Measurements from ENCODE around the gene DNAJC10. TPM values are rescaled to one million over a fixed set of nuclear protein-coding genes. Genes with fewer than 3 reads are reported as not detected.
"Not testable (repeated sequence)": the region's sequence is repeated elsewhere in the genome, so short reads cannot be mapped to it uniquely, and the experiment has no call there.

The DNAJC10 gene
- total RNA-seq, 2 experiments from 2014 or later = 40.7 to 42.2 TPM

GRCh38 chr2:182758379-182758778 is 42.3 kb downstream of the DNAJC10 start:
- Mint-ChIP-seq H3K4me1 (ENCODE audit: low read depth) (peaks cover 2% of the 10 kb centered on the region), H3K4me3 (no peak overlapping the region), H3K36me3 (ENCODE audit: low read depth) (peaks cover 36% of the 10 kb centered on the region), H3K27me3 (no peaks in the 10 kb centered on the region), H3K27ac (no peak overlapping the region), H3K9me3 (no peaks in the 10 kb centered on the region)
- ATAC-seq (no peak), DNase-seq (no peak)
- ChIA-PET POLR2A (no interaction called here), CTCF (interaction anchor here (1.1 kb wide), 1 partner anchor 9 kb away, joined by 3 read pairs; no protein-coding TSS in a partner anchor)
- intact Hi-C loops (cut with micrococcal nuclease) = no loop called here
- TF ChIP-seq, protein P1, sequence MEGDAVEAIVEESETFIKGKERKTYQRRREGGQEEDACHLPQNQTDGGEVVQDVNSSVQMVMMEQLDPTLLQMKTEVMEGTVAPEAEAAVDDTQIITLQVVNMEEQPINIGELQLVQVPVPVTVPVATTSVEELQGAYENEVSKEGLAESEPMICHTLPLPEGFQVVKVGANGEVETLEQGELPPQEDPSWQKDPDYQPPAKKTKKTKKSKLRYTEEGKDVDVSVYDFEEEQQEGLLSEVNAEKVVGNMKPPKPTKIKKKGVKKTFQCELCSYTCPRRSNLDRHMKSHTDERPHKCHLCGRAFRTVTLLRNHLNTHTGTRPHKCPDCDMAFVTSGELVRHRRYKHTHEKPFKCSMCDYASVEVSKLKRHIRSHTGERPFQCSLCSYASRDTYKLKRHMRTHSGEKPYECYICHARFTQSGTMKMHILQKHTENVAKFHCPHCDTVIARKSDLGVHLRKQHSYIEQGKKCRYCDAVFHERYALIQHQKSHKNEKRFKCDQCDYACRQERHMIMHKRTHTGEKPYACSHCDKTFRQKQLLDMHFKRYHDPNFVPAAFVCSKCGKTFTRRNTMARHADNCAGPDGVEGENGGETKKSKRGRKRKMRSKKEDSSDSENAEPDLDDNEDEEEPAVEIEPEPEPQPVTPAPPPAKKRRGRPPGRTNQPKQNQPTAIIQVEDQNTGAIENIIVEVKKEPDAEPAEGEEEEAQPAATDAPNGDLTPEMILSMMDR (IDR thresholded peaks at IDR 0.05) = no peak

DNA sequence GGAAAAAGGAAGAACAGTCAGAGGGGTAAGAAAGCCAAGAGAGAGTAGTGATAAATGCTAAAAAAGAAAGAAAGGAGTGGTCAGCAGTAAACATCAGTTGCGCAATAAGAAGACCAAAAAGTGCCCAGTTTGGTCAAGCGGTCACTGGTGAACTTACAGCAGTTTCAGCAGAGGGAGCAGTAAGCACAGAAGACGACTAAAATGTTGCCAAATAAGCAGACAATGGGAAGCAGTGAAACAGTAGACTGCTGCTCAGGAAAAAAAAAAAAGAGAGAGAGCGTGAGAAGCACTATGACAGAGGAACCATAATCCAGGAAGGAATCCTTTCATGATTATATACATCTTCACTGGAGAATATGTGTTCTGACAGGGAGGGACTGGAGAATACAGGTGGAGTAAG is 45.8 kb downstream of the DNAJC10 start:
- Mint-ChIP-seq H3K36me3 (ENCODE audit: low read depth) (peaks cover 43% of the 10 kb centered on the region), H3K4me1 (ENCODE audit: low read depth) (peaks cover 2% of the 10 kb centered on the region), H3K27ac (no peak overlapping the region), H3K27me3 (no peaks in the 10 kb centered on the region), H3K4me3 (no peak overlapping the region), H3K9me3 (no peaks in the 10 kb centered on the region)
- intact Hi-C loops (cut with micrococcal nuclease) = loop anchor here (5.0 kb wide), 1 partner anchor 215 kb away; no protein-coding TSS in a partner anchor
- ChIA-PET CTCF (no interaction called here), POLR2A (no interaction called here)
- ATAC-seq (no peak), DNase-seq (no peak)
- TF ChIP-seq, protein P1 (IDR thresholded peaks at IDR 0.05) = no peak

- DNase-seq (peak; percentile 2), ATAC-seq (no peak)
- H3K4me3 Mint-ChIP-seq = no peak overlapping the region
- H3K36me3 Mint-ChIP-seq (ENCODE audit: low read depth) = peaks cover 52% of the 10 kb centered on the region
- CTCF ChIA-PET = interaction anchor here (0.6 to 1.0 kb wide), 5 partner anchors 9 to 330 kb away, joined by 3 to 4 read pairs (median 3); no protein-coding TSS in a partner anchor
- POLR2A ChIA-PET = no interaction called here
- TF ChIP-seq, protein P1 (IDR thresholded peaks at IDR 0.05) = peak; percentile 15
- intact Hi-C loops (cut with micrococcal nuclease) = loop anchor here (5.0 kb wide), 1 partner anchor 214 kb away; no protein-coding TSS in a partner anchor
- no peaks in the 10 kb centered on the region for H3K27me3 Mint-ChIP-seq
- H3K9me3 Mint-ChIP-seq = peaks cover 6% of the 10 kb centered on the region
- H3K4me1 Mint-ChIP-seq (ENCODE audit: low read depth) = peaks cover 2% of the 10 kb centered on the region
- no peak overlapping the region for H3K27ac Mint-ChIP-seq
Observed at GRCh38 chr2:182763311-182763912, 47.4 kb downstream of the DNAJC10 start.

- H3K9me3 Mint-ChIP-seq = peaks cover 25% of the 10 kb centered on the region
- no peak overlapping the region for H3K27ac Mint-ChIP-seq
- H3K4me1 Mint-ChIP-seq (ENCODE audit: low read depth) = peaks cover 2% of the 10 kb centered on the region
- H3K36me3 Mint-ChIP-seq (ENCODE audit: low read depth) = peaks cover 69% of the 10 kb centered on the region
- no peaks in the 10 kb centered on the region for H3K27me3 Mint-ChIP-seq
- intact Hi-C loops (cut with micrococcal nuclease) = no loop called here
- CTCF ChIA-PET = interaction anchor here (2.2 kb wide), 1 partner anchor 213 kb away, joined by 7 read pairs; no protein-coding TSS in a partner anchor
- TF ChIP-seq, protein P1 (IDR thresholded peaks at IDR 0.05) = no peak
- H3K4me3 Mint-ChIP-seq = no peak overlapping the region
- POLR2A ChIA-PET = no interaction called here
- DNase-seq (no peak), ATAC-seq (no peak)
Observed at GRCh38 chr2:182766626-182767025, 50.6 kb downstream of the DNAJC10 start.

- TF ChIP-seq, protein P1 (IDR thresholded peaks at IDR 0.05) = peak; percentile 24
- ATAC-seq (no peak), DNase-seq (no peak)
- intact Hi-C loops (cut with micrococcal nuclease) = no loop called here
- peaks cover 72% of the 10 kb centered on the region for H3K36me3 Mint-ChIP-seq (ENCODE audit: low read depth)
- H3K27ac Mint-ChIP-seq = no peak overlapping the region
- H3K9me3 Mint-ChIP-seq = peaks cover 25% of the 10 kb centered on the region
- no peaks in the 10 kb centered on the region for H3K27me3 Mint-ChIP-seq
- ChIA-PET POLR2A (no interaction called here), CTCF (interaction anchor here (0.6 to 1.1 kb wide), 3 partner anchors 9 to 212 kb away, joined by 3 to 10 read pairs (median 3); no protein-coding TSS in a partner anchor)
- peaks cover 1% of the 10 kb centered on the region for H3K4me1 Mint-ChIP-seq (ENCODE audit: low read depth)
- no peak overlapping the region for H3K4me3 Mint-ChIP-seq
Observed at GRCh38 chr2:182767578-182767977, 51.5 kb downstream of the DNAJC10 start.

GRCh38 chr2:182768950-182769349 is 52.9 kb downstream of the DNAJC10 start:
- H3K9me3 Mint-ChIP-seq = peaks cover 25% of the 10 kb centered on the region
- ATAC-seq; POLR2A ChIA-PET; CTCF ChIA-PET; intact Hi-C loops (cut with micrococcal nuclease); DNase-seq; H3K4me3 Mint-ChIP-seq; H3K27ac Mint-ChIP-seq; H3K27me3 Mint-ChIP-seq; H3K4me1 Mint-ChIP-seq (ENCODE audit: low read depth): not testable (repeated sequence)
- H3K36me3 Mint-ChIP-seq (ENCODE audit: low read depth) = peaks cover 81% of the 10 kb centered on the region
